NB4 (cell line): ENCODE measurements around the gene NOX3.

Experiments used
- DNase-seq: peaks from one replicate; pipeline ENCODE4 v3.0.0; 2010; ENCODE audit warnings: low read depth
- H3K4me3 ChIP-seq: one replicate; pipeline ENCODE4 v1.5.1; 2011; ENCODE audit warnings: mild to moderate bottlenecking, low read depth, low read length, moderate library complexity
- MYC ChIP-seq: IDR thresholded peaks from 2 replicates; pipeline ENCODE4 v1.6.1; 2011; ENCODE audit warnings: low read depth, low read length
- POLR2A ChIP-seq: IDR thresholded peaks from 2 replicates; pipeline ENCODE4 v1.6.1; 2011; ENCODE audit warnings: mild to moderate bottlenecking; ENCODE audit not compliant: insufficient read length; ENCODE audit errors: extremely low read depth
- TF ChIP-seq, protein P1 (sequence below): IDR thresholded peaks from one replicate; pipeline ENCODE4 v1.5.1; 2012; ENCODE audit warnings: low read depth, low read length
- TF ChIP-seq, protein P2 (sequence below): IDR thresholded peaks from 2 replicates; pipeline ENCODE4 v1.6.1; 2011; ENCODE audit warnings: low read depth, low read length

Gene NOX3

DNA sequence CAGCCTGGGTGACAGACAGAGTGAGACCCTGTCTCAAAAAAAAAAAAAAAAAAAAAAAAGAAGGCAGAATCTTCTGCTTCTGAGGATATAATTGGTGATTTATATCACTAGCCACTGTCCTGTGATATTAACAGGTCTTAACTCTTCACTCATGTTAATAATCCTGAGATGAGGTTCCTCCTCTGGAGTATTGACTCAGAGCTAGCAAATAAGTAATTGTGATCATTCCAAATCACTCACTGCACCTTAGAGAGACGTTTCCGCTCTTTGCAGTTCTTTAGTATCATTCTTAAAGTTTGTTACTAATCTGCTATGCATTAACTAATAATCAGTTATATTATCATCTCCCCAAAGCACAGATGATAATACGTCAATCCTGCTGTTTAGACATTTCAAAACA is 41.6 kb upstream of the NOX3 start:
- DNase-seq, result no peak
- H3K4me3 ChIP-seq, result no peak overlapping the region
- TF ChIP-seq POLR2A, result no peak
- TF ChIP-seq, protein P1, sequence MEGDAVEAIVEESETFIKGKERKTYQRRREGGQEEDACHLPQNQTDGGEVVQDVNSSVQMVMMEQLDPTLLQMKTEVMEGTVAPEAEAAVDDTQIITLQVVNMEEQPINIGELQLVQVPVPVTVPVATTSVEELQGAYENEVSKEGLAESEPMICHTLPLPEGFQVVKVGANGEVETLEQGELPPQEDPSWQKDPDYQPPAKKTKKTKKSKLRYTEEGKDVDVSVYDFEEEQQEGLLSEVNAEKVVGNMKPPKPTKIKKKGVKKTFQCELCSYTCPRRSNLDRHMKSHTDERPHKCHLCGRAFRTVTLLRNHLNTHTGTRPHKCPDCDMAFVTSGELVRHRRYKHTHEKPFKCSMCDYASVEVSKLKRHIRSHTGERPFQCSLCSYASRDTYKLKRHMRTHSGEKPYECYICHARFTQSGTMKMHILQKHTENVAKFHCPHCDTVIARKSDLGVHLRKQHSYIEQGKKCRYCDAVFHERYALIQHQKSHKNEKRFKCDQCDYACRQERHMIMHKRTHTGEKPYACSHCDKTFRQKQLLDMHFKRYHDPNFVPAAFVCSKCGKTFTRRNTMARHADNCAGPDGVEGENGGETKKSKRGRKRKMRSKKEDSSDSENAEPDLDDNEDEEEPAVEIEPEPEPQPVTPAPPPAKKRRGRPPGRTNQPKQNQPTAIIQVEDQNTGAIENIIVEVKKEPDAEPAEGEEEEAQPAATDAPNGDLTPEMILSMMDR, result no peak
- no peak for TF ChIP-seq MYC
- TF ChIP-seq, protein P2, sequence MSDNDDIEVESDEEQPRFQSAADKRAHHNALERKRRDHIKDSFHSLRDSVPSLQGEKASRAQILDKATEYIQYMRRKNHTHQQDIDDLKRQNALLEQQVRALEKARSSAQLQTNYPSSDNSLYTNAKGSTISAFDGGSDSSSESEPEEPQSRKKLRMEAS, result no peak

DNA sequence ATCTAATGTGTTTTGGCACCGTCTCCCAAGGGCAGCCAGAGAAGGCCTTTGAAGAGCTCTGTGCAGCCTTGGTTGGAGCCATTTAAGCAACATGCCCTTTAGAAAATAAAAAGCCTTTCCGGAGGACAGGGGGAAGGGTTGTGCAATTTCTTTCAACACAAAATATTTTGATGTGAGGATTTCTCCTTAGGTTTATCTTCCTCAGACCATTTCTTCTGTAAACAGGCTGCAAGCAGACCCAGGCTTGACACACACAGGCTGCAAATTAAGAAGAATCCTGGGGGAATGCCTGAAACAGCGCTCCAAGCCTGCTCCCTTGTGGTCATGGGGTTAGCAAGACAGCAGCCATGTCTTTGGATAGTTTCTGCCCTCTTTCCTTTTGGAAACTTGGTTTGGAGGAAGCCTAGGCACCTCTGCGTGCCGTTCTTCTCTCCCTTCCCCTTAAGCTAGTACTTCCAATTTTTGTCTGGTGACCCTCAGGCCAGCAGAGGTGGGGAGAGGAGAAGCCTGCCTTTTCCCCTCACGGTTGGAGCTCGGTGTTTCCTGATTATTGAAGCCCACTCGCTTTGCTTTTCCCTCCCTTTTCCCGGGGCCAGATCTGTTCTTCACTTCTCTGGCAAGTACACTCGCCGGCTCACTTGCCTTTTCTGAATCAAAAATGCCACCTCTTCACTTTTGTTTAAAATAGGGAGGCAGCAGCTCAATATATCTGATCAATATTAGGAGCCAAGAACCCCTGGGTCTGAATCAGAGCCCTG is 39.6 kb upstream of the NOX3 start:
- no peak overlapping the region for H3K4me3 ChIP-seq
- no peak for TF ChIP-seq MYC
- TF ChIP-seq, protein P2, result no peak
- TF ChIP-seq, protein P1, result no peak
- no peak for TF ChIP-seq POLR2A
- DNase-seq, result peak; percentile 31

DNA sequence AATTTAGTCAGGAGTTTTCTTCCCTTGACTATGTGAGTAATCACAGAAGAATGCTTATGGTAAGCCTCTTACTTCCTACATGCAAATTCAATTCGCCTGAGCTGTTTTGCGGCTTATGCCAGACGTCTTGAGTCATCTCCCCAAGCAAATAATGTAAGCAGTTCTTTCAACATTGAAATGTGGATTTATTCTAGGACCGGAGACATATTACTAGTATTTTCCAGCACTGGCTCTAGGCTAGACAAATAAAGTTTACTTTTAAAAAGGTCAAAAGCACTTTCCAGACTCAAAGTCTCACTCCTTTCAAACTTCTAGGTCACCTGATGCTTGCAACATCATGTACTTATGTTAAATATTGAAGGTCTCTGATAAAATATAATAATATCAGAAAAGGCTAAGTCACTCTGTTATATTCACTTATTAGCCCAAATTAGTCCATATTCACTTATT is 38.1 kb upstream of the NOX3 start:
- peak; percentile 21 for DNase-seq
- TF ChIP-seq POLR2A (no peak), MYC (no peak)
- TF ChIP-seq, protein P1, result no peak
- TF ChIP-seq, protein P2, result no peak
- no peak overlapping the region for H3K4me3 ChIP-seq

DNA sequence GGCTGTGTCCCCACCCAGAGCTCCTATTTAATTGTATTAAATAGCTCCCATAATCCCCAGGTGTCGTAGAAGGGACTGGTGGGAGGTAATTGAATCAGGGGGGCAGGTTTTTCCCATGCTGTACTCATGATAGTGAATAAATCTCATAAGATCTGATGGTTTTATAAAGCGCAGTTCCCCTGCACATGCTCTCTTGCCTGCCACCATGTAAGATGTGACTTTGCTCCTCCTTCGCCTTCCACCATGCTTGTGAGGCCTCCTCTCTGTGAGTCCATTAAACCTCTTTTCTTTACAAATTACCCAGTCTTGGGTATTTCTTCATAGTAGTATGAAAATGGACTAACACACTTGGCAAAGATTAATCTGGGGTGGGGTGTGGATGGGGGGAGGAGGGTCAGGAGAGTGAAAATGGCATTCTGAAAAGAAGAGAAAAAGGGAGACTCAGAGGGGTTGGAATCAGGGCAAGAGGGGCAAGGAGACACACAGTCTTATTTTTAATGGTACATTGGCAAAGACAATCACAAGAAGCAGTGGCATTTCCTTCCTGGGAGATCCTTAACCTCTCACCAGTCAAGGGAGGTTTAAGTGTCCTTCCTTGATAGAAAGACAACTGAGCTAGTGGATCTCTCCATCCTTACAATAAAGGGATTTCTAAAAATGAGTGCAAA is 37.5 kb upstream of the NOX3 start:
- DNase-seq, result no peak
- H3K4me3 ChIP-seq, result no peak overlapping the region
- TF ChIP-seq POLR2A, result no peak
- TF ChIP-seq, protein P1, result no peak
- TF ChIP-seq, protein P2, result no peak
- no peak for TF ChIP-seq MYC

DNA sequence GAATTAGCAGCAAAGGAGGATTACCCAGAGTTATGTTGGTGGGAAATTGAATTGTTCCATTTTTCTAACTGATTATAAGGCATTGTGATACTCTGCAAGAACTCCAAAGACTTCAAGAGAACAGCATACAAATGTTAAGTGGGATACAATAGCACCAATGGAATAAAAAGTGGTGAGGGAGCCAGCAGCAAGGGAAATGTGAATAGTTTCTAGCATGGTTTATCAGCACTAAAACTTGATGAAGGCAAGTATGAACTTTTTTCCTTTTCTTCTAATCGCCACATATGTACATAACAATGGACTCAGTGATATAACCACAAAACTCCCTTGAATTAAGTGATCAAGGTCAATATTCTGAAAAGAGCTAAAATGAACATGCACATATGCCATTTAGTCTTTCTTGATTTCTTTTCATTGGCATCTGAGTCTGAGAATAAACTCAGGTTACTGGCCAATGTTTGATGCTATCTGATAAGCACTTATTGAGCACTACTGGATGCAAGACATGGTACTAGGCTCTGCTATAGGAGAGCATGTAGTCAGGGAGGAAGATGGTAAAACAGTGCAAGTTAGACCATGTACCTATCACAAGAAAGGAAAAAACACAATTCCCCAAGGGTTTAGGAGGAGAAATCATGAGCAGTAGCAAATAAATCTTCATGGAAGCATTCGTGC is 36.6 kb upstream of the NOX3 start:
- TF ChIP-seq MYC, result no peak
- TF ChIP-seq, protein P1, result no peak
- TF ChIP-seq POLR2A, result no peak
- DNase-seq, result no peak

More for the DNA sequence above, 36.6 kb upstream of the NOX3 start:
- no peak overlapping the region for H3K4me3 ChIP-seq
